Osteoblast (primary cell): ENCODE data around the gene NMRK2. TPM values are rescaled to one million over a fixed set of nuclear protein-coding genes. Genes with fewer than 3 reads are reported as not detected.

Experiments
- DNase-seq: peaks from one replicate; pipeline ENCODE4 v3.0.0; 2011; ENCODE audit warnings: low spot score, mixed read lengths; ENCODE audit not compliant: insufficient read length; ENCODE audit errors: missing footprints
- H2AFZ ChIP-seq: 2 replicates; pipeline ENCODE4 v1.6.0; 2011; ENCODE audit warnings: mild to moderate bottlenecking, low read length
- H3K27ac ChIP-seq: 2 replicates; pipeline ENCODE4 v1.5.1; 2011; ENCODE audit warnings: mild to moderate bottlenecking, low read depth, low read length, moderate library complexity
- H3K27me3 ChIP-seq: 2 replicates; pipeline ENCODE4 v1.6.0; 2012; ENCODE audit warnings: mild to moderate bottlenecking, control low read depth, inconsistent platforms, low read length, moderate library complexity; ENCODE audit not compliant: insufficient read depth
- H3K36me3 ChIP-seq: 2 replicates; pipeline ENCODE4 v1.5.1; 2011; ENCODE audit warnings: mild to moderate bottlenecking, low read length, control low read depth, moderate library complexity; ENCODE audit not compliant: insufficient read depth
- H3K4me1 ChIP-seq: 2 replicates; pipeline ENCODE4 v1.5.1; 2011; ENCODE audit warnings: mild to moderate bottlenecking, low read length, control low read depth, moderate library complexity; ENCODE audit not compliant: insufficient read depth
- H3K4me2 ChIP-seq: 2 replicates; pipeline ENCODE4 v1.6.0; 2011; ENCODE audit warnings: mild to moderate bottlenecking, low read length; ENCODE audit not compliant: insufficient read depth
- H3K4me3 ChIP-seq: fragments of 200-600 bp; sonication (generic); 3 replicates; pipeline ENCODE4 v1.5.1; 2012; ENCODE audit warnings: mild to moderate bottlenecking, low read length, inconsistent platforms; ENCODE audit not compliant: insufficient read depth
- H3K79me2 ChIP-seq: 2 replicates; pipeline ENCODE4 v1.6.0; 2012; ENCODE audit warnings: mild to moderate bottlenecking, low read length, control low read depth, inconsistent platforms; ENCODE audit not compliant: insufficient read depth
- H3K9me3 ChIP-seq: 2 replicates; pipeline ENCODE4 v1.5.1; 2011; ENCODE audit warnings: low read depth, low read length, control low read depth
- H4K20me1 ChIP-seq: 2 replicates; pipeline ENCODE4 v1.6.0; 2012; ENCODE audit warnings: mild to moderate bottlenecking, low read length, control low read depth; ENCODE audit not compliant: insufficient read depth
- CTCF ChIP-seq: IDR thresholded peaks from 2 replicates; pipeline ENCODE4 v1.5.1; 2011; ENCODE audit warnings: mild to moderate bottlenecking, low read depth, low read length, moderate library complexity; ENCODE audit errors: extremely low read depth
- total RNA-seq: library from RNA; depleted of rRNA; stranded (reverse); fragments of >200 nt; gene quantifications from 2 replicates; pipeline ENCODE4 v1.2.3, GENCODE V29; 2012

The NMRK2 gene
- total RNA-seq, 1 donor = not detected

GRCh38 chr19:3981736-3982681 lies 49.1 kb downstream of the NMRK2 start:
- Histone ChIP-seq H3K9me3 (no peaks in the 10 kb centered on the region), H3K27ac (peak overlapping the region; percentile 98), H3K4me2 (peak overlapping the region; percentile 99), H2AFZ (no peak overlapping the region), H3K79me2 (peaks cover 80% of the 10 kb centered on the region), H3K4me1 (peaks cover 33% of the 10 kb centered on the region), H3K36me3 (peaks cover 78% of the 10 kb centered on the region), H4K20me1 (peaks cover 80% of the 10 kb centered on the region), H3K4me3 (peak overlapping the region; percentile 100), H3K27me3 (no peaks in the 10 kb centered on the region)
- DNase-seq = peak; percentile 81
- no peak for TF ChIP-seq CTCF

GRCh38 chr19:3982701-3983541 lies 50.1 kb downstream of the NMRK2 start:
- Histone ChIP-seq H2AFZ (no peak overlapping the region), H3K4me3 (peak overlapping the region; percentile 100), H3K79me2 (peaks cover 71% of the 10 kb centered on the region), H4K20me1 (peaks cover 71% of the 10 kb centered on the region), H3K4me1 (peaks cover 40% of the 10 kb centered on the region), H3K27ac (peak overlapping the region; percentile 98), H3K4me2 (peak overlapping the region; percentile 99), H3K9me3 (no peaks in the 10 kb centered on the region), H3K27me3 (no peaks in the 10 kb centered on the region), H3K36me3 (peaks cover 69% of the 10 kb centered on the region)
- peak; percentile 94 for DNase-seq
- no peak for TF ChIP-seq CTCF

- peaks cover 40% of the 10 kb centered on the region for H3K4me1 ChIP-seq
- no peaks in the 10 kb centered on the region for H3K27me3 ChIP-seq
- no peak overlapping the region for H2AFZ ChIP-seq
- no peaks in the 10 kb centered on the region for H3K9me3 ChIP-seq
- DNase-seq = peak; percentile 71
- peaks cover 66% of the 10 kb centered on the region for H3K79me2 ChIP-seq
- peak overlapping the region; percentile 98 for H3K27ac ChIP-seq
- H3K4me3 ChIP-seq = peak overlapping the region; percentile 100
- H3K36me3 ChIP-seq = peaks cover 63% of the 10 kb centered on the region
- TF ChIP-seq CTCF = no peak
- peaks cover 65% of the 10 kb centered on the region for H4K20me1 ChIP-seq
- H3K4me2 ChIP-seq = peak overlapping the region; percentile 99
Observed at GRCh38 chr19:3983542-3983914, 50.7 kb downstream of the NMRK2 start.
